K562 (cell line): Measurements from ENCODE around the gene ATP6V1F. TPM values are rescaled to one million over a fixed set of nuclear protein-coding genes. Genes with fewer than 3 reads are reported as not detected.

Source experiments
- ASH1L ChIP-seq: fragments of 450-650 bp; IDR thresholded peaks from 2 replicates; pipeline ENCODE4 v1.6.1; 2018; ENCODE audit warnings: borderline replicate concordance, mild to moderate bottlenecking, low read depth; ENCODE audit not compliant: partially characterized antibody
- CREBBP ChIP-seq: IDR thresholded peaks from one replicate; pipeline ENCODE4 v1.6.1; 2012; ENCODE audit warnings: low read depth, mild to moderate bottlenecking, control low read depth, inconsistent platforms, low read length
- ETV1 ChIP-seq: fragments of 450-650 bp; conservative IDR thresholded peaks from 2 replicates; pipeline ENCODE4 v1.6.1; 2016; ENCODE audit warnings: missing genetic modification characterization, control low read depth, low read depth, missing compliant biosample characterization
- L3MBTL2 ChIP-seq: fragments of 450-650 bp; IDR thresholded peaks from 2 replicates; pipeline ENCODE4 v1.6.1; 2016; ENCODE audit warnings: mild to moderate bottlenecking, moderate library complexity
- LEF1 ChIP-seq: fragments of 450-650 bp; IDR thresholded peaks from 2 replicates; pipeline ENCODE4 v1.6.1; 2016; ENCODE audit warnings: mild to moderate bottlenecking
- MAFK ChIP-seq: IDR thresholded peaks from 2 replicates; pipeline ENCODE4 v1.6.1; 2011; ENCODE audit warnings: low read length, improper control_type of control experiment
- MIER1 ChIP-seq: fragments of 450-650 bp; IDR thresholded peaks from 2 replicates; pipeline ENCODE4 v1.6.1; 2016; ENCODE audit warnings: antibody characterized with exemption, mild to moderate bottlenecking, low read depth
- MXI1 ChIP-seq: IDR thresholded peaks from 2 replicates; pipeline ENCODE4 v1.6.1; 2011; ENCODE audit warnings: low read depth, mild to moderate bottlenecking, improper control_type of control experiment, low read length
- MYC ChIP-seq, 2 experiments: fragments of 250-450 bp in 1 of 2; sonication (Bioruptor Pico) in 1 of 2; IDR thresholded peaks; 2 replicates each; pipeline versions ENCODE4 v1.5.1 to v1.6.1; 2012 to 2021; ENCODE audit warnings: low read depth in 2 of 2, borderline replicate concordance in 1 of 2, improper control_type of control experiment in 1 of 2, low read length in 1 of 2, mild to moderate bottlenecking in 1 of 2, moderate library complexity in 1 of 2
- PCBP2 ChIP-seq: fragments of 200-400 bp; formaldehyde crosslinking; IDR thresholded peaks from 2 replicates; pipeline ENCODE4 v1.6.1; 2018; ENCODE audit warnings: low read length, low read depth, mild to moderate bottlenecking, moderate library complexity; ENCODE audit not compliant: poor library complexity, severe bottlenecking
- POLR2H ChIP-seq: IDR thresholded peaks from 2 replicates; pipeline ENCODE4 v1.6.1; 2016; ENCODE audit warnings: missing genetic modification characterization, low read depth, mild to moderate bottlenecking, control low read depth, missing compliant biosample characterization, moderate library complexity
- PTRF ChIP-seq: fragments of 450-650 bp; IDR thresholded peaks from 2 replicates; pipeline ENCODE4 v1.6.1; 2016; ENCODE audit warnings: mild to moderate bottlenecking, missing genetic modification characterization, missing compliant biosample characterization
- RFX5 ChIP-seq: IDR thresholded peaks from 2 replicates; pipeline ENCODE4 v1.6.1; 2011; ENCODE audit warnings: low read depth, mild to moderate bottlenecking, improper control_type of control experiment, low read length
- RUNX1 ChIP-seq: sonication (generic); IDR thresholded peaks from 2 replicates; pipeline ENCODE4 v1.6.1; 2016; ENCODE audit warnings: antibody characterized with exemption, low read depth
- SNRNP70 ChIP-seq: fragments of 200-400 bp; formaldehyde crosslinking; optimal IDR thresholded peaks from 2 replicates; pipeline ENCODE3; 2017; ENCODE audit warnings: low read depth, low read length
- ZFP1 ChIP-seq: fragments of 450-650 bp; formaldehyde crosslinking; IDR thresholded peaks from 2 replicates; pipeline ENCODE4 v1.4.0; 2020; ENCODE audit warnings: mild to moderate bottlenecking, mixed read lengths
- ZFP36 ChIP-seq: fragments of 150-350 bp; IDR thresholded peaks from 2 replicates; pipeline ENCODE4 v1.6.1; 2018; ENCODE audit warnings: low read length, low read depth; ENCODE audit not compliant: partially characterized antibody
- ZKSCAN3 ChIP-seq: fragments of 250-450 bp; sonication (Bioruptor Pico); IDR thresholded peaks from 2 replicates; pipeline ENCODE4 v1.4.0; 2020
- ZNF354B ChIP-seq: fragments of 250-450 bp; sonication (Bioruptor Pico); IDR thresholded peaks from 2 replicates; pipeline ENCODE4 v1.4.0; 2020
- ZNF436 ChIP-seq: fragments of 250-450, 450-650 bp; sonication (Bioruptor Pico); formaldehyde crosslinking; IDR thresholded peaks from 2 replicates; pipeline ENCODE4 v1.7.0; 2020; ENCODE audit warnings: mild to moderate bottlenecking
- ZNF75A ChIP-seq: fragments of 450-650 bp; formaldehyde crosslinking; IDR thresholded peaks from 2 replicates; pipeline ENCODE4 v1.4.0; 2020; ENCODE audit warnings: mild to moderate bottlenecking
- polyA plus RNA-seq, 8 experiments: library from polyadenylated mRNA; depleted of rRNA in 4 of 8; stranded (reverse) in 5 of 8; unstranded in 3 of 8; fragments of >200 nt; fragmentation: Nextera tagmentation in 2 of 8; fragmentation: Illumina TruSeq in 1 of 8; extraction: Ambion mirVana in 2 of 8; extraction: Trizol in 1 of 8; gene quantifications; 2 replicates each; pipeline versions ENCODE4 v1.2.1 to v1.2.3, GENCODE V29; 2011 to 2014; ENCODE audit warnings: inconsistent platforms in 1 of 8, missing spikeins in 1 of 8
- total RNA-seq, 7 experiments: library from RNA; depleted of rRNA in 6 of 7; stranded (reverse); fragments of >200 nt in 6 of 7; fragmentation: Illumina TruSeq in 2 of 7; extraction: Trizol in 2 of 7; gene quantifications; 2 replicates each; pipeline versions ENCODE4 v1.2.1 to v1.2.3, GENCODE V29; 2011 to 2021; ENCODE audit warnings: low replicate concordance in 1 of 7
- TF ChIP-seq, protein P1 (sequence below): fragments of 450-650 bp; IDR thresholded peaks from 2 replicates; pipeline ENCODE4 v1.7.0; 2016; ENCODE audit warnings: borderline replicate concordance
- TF ChIP-seq, protein P2 (sequence below): sonication (generic); formaldehyde crosslinking; IDR thresholded peaks from 2 replicates; pipeline ENCODE4 v1.8.0; 2022; ENCODE audit warnings: mild to moderate bottlenecking, missing genetic modification reagents

Gene ATP6V1F
- total and polyA plus RNA-seq, 9 of the 15 experiments (the other 6 are each of a cell fraction or from before 2014, with no cell fraction given) = 206 to 1,123 (median 542) TPM

DNA sequence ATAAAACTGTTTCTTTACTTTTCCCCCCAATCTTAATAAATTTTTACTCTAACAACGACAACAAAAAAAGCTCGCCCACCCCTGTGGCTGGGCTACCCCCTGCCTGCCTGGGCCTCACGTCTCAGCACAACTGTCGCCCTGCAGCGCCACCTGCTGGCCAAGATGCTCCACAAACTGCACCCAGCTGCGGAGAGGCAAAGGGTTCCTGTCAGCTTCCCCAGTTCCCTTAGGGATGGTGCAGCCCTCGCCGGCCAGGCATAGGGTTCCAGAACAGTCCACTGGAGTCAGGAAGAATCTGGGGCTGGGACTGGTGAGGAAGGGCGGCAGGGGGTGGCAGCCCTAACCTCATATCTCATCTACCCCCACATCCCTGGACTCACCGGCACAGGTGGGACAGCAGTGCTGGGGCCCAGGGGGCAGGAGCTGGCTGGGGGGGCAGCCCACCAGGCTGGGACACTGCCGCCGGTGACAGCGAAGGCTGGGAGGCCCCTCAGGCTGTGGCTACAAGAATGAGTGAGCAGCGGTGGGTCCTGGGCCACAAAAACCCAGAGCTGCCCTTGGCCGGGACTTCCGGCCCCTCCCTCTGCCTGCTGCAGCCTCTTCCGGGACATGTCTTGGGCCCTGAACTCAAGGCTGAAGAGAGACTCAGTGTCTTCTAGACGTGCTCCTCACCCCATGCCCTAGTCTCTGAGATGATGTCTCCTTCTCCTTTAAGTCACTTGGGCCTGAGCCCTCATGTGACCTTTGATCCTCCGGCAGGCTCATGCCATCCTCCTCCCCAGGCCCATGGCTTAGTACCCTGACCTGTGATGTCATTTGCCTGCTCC lies 21.2 kb downstream of the ATP6V1F start (continued):
- TF ChIP-seq, protein P1, sequence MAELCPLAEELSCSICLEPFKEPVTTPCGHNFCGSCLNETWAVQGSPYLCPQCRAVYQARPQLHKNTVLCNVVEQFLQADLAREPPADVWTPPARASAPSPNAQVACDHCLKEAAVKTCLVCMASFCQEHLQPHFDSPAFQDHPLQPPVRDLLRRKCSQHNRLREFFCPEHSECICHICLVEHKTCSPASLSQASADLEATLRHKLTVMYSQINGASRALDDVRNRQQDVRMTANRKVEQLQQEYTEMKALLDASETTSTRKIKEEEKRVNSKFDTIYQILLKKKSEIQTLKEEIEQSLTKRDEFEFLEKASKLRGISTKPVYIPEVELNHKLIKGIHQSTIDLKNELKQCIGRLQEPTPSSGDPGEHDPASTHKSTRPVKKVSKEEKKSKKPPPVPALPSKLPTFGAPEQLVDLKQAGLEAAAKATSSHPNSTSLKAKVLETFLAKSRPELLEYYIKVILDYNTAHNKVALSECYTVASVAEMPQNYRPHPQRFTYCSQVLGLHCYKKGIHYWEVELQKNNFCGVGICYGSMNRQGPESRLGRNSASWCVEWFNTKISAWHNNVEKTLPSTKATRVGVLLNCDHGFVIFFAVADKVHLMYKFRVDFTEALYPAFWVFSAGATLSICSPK = no peak
- no peak for TF ChIP-seq RUNX1
- no peak for TF ChIP-seq ZKSCAN3
- no peak for TF ChIP-seq PCBP2
- TF ChIP-seq ZNF354B (CRISPR knock-in tag) = no peak
- TF ChIP-seq MIER1 = peak; percentile 75; the same call in 1 of the 2 replicates
- 0 out of 2 replicates have a peak, but pooled peaks have one; percentile 4 for TF ChIP-seq ETV1 (tag)
- TF ChIP-seq ZNF75A (CRISPR knock-in tag) = no peak
- no peak for TF ChIP-seq ASH1L
- TF ChIP-seq SNRNP70 = no peak
- TF ChIP-seq, protein P2, sequence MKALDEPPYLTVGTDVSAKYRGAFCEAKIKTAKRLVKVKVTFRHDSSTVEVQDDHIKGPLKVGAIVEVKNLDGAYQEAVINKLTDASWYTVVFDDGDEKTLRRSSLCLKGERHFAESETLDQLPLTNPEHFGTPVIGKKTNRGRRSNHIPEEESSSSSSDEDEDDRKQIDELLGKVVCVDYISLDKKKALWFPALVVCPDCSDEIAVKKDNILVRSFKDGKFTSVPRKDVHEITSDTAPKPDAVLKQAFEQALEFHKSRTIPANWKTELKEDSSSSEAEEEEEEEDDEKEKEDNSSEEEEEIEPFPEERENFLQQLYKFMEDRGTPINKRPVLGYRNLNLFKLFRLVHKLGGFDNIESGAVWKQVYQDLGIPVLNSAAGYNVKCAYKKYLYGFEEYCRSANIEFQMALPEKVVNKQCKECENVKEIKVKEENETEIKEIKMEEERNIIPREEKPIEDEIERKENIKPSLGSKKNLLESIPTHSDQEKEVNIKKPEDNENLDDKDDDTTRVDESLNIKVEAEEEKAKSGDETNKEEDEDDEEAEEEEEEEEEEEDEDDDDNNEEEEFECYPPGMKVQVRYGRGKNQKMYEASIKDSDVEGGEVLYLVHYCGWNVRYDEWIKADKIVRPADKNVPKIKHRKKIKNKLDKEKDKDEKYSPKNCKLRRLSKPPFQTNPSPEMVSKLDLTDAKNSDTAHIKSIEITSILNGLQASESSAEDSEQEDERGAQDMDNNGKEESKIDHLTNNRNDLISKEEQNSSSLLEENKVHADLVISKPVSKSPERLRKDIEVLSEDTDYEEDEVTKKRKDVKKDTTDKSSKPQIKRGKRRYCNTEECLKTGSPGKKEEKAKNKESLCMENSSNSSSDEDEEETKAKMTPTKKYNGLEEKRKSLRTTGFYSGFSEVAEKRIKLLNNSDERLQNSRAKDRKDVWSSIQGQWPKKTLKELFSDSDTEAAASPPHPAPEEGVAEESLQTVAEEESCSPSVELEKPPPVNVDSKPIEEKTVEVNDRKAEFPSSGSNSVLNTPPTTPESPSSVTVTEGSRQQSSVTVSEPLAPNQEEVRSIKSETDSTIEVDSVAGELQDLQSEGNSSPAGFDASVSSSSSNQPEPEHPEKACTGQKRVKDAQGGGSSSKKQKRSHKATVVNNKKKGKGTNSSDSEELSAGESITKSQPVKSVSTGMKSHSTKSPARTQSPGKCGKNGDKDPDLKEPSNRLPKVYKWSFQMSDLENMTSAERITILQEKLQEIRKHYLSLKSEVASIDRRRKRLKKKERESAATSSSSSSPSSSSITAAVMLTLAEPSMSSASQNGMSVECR = no peak
- TF ChIP-seq POLR2H (tag) = no peak
- TF ChIP-seq MXI1 = no peak; the same call in 1 of the 2 replicates
- TF ChIP-seq LEF1 = no peak
- TF ChIP-seq MAFK = 0 out of 2 replicates have a peak, but pooled peaks have one; percentile 21
- no peak for TF ChIP-seq L3MBTL2
- TF ChIP-seq ZNF436 = no peak
- no peak for TF ChIP-seq CREBBP
- no peak for TF ChIP-seq MYC (IDR thresholded peaks at IDR 0.05; ENCODE audit: low read depth, low read length)
- no peak for TF ChIP-seq MYC (CRISPR knock-in tag; IDR thresholded peaks at IDR 0.05; ENCODE audit: borderline replicate concordance, low read depth)
- TF ChIP-seq ZFP36 = peak; percentile 60
- no peak for TF ChIP-seq PTRF (tag)
- no peak for TF ChIP-seq ZFP1
- no peak for TF ChIP-seq RFX5
